ENCODE data around the gene PRXL2B. TPM values are rescaled to one million over a fixed set of nuclear protein-coding genes. Genes with fewer than 3 reads are reported as not detected.

PRXL2B gene
- total RNA-seq, 1 donor from 2014 or later, result 15.3 TPM

DNA sequence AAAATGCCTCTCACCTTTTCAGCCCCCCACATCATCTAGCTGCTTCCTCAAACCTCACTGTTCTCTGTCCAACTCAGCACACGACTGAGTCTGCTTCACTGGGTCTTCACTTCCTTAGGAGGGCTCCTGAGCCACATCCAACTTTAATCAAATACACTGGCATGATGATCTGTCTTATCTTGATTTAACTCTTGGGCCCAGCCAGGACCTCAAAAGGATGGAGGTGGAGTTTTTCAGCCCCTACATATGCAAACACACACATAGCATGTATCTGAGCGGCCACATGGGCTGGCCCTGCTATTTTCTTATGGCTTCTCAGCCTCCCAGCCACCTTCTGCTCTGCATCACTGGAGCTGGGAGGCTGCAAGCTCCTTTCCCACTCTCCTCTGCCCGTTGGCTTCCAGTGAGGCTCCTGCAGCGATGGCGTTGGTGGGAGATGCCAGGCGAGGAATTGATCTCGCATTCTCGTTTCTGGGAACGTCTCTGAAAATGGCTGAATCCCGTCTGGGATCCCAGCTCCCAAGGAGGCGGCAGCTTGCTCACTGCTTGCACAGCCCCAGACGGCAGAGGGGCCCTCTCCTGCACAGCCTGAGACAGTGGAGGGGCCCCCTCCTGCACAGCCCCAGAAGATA, 1.8 kb upstream of the PRXL2B start:
- DNase-seq (ENCODE audit: low read depth), result no peak

DNA sequence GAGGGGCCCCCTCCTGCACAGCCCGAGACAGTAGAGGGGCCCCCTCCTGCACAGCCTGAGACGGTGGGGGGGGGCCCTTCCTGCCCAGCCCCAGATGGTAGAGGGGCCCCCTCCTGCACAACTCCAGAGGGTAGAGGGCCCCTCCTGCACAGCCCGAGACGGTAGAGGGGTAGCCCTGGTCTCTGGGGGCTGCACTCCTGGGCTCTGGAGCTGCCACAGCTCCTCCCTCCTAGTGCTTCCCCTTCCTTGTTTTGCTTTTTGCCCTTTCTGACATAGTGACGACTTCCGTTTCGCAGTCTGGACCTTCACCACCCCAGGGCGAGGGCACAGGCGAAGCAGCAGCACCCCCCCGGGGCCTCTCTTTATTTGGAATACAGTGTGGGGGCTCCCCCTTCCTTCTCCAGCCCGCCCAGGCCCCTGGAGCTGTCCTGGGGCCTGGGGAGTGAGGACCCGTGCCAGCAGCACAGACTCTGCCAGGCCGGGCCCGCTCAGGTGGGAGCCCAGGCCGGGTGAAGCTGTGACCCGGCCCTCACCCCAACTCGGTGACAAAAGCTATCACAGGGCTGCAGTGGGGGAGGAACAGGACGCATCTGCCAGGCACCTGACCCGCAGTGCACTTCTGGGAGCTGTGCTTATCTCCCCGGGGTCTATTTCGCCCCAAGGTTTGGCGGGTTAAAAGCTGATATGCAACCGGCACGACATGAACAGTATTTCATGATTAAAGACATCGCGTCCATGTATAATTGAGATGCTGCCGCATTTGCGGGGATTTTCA, 1.1 kb upstream of the PRXL2B start:
- peak; percentile 52 for DNase-seq (ENCODE audit: low read depth)

DNA sequence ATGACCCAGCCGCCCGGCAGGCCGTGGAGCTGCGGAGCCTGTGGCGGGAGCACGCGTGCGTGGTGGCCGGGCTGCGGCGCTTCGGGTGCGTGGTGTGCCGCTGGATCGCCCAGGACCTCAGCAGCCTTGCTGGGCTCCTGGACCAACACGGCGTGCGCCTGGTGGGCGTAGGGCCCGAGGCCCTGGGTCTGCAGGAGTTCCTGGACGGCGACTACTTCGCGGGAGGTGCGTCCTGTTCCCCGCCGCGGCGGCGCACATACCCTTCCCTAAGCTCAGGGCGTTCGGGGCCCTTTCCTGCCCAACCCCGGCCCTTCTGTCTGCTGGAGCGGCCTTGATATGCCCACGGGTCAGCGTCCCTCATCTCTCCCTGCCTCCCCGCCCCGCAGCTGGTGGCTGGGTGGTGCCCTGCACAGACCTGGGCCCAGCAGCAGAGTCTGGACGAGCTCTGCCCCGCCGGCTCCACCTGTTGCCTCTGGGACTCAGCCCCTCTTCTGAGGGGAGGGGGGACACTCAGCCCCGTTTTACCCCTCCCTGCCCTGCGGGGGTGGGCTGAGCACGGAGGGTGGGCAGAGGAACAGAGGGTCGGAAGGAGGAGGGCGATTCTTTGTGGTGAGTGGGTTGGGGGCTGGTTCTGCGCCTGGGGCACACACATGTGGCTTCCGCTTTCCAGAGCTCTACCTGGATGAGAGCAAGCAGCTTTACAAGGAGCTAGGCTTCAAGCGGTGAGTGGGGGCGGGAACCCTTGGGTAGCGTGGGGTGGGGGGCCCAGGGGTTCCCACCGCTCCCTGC, 688 bp downstream of the PRXL2B start:
- no peak for DNase-seq (ENCODE audit: low read depth)

DNA sequence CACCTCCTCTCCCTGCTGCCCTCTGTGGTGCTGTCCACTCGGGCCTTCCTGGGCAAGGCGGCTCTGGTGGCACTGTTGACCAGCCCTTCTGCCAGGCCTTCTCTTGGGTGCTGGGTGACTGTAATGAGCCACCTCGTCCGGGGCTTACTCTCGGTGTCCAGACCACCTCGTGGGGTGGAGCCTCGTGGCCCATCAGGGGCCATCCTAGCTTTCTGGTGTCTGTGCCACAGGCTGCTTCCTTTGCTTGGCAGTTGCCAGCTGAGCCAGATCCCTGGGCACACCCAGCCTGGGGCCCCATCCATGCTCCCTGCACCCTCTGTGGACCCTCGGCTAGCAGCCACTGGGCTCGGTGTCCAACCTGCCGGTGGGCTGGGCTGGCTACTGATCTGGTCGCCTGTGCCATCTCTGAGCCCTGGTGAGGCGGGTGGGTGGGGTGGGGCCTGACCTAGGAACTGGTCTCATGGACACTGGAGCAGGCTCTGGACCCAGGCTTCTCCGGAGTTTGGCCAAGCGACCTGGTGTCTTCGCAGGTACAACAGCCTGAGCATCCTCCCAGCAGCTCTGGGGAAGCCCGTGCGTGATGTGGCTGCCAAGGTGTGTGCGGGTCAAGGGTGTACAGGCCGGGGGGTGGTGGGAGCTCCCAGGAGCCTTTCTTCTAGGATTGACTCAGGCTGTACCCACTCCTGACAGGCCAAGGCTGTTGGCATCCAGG, 1.4 kb downstream of the PRXL2B start:
- no peak for DNase-seq (ENCODE audit: low read depth)

DNA sequence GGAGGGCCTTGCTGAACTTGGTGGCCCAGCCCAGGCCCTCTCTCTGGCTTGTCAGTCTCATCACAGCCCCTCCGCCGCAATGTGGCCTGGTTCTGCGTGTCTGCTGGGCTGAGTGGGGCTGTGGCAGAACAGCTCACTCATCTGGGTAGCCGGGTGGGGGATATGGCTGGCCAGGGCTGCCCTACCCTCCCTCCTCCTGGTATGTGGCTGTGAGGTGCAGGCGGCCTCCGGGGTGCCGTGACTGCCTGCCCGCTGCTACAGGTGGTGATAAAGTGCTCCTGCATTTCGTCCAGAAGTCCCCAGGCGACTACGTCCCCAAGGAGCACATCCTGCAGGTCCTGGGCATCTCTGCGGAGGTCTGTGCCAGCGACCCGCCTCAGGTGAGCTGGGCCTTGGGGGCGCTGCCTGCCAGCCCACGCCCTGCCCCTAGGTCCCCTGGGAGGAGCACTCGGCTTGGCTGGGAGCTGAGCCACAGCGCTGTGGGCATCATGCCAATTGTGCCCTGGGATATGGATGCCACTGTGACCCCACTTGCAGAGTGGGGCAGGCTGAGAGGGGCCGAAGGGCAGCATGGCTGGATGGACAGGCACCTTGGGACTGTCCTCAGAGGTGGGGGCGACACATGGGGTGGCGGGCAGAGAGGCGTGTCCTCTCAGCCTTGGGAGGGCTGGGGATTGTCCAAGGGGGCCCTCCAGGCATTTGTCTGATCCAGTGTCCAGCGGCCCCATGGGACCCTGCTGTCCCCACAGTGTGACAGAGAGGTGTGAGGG, 2.3 kb downstream of the PRXL2B start:
- DNase-seq (ENCODE audit: low read depth), result no peak

DNA sequence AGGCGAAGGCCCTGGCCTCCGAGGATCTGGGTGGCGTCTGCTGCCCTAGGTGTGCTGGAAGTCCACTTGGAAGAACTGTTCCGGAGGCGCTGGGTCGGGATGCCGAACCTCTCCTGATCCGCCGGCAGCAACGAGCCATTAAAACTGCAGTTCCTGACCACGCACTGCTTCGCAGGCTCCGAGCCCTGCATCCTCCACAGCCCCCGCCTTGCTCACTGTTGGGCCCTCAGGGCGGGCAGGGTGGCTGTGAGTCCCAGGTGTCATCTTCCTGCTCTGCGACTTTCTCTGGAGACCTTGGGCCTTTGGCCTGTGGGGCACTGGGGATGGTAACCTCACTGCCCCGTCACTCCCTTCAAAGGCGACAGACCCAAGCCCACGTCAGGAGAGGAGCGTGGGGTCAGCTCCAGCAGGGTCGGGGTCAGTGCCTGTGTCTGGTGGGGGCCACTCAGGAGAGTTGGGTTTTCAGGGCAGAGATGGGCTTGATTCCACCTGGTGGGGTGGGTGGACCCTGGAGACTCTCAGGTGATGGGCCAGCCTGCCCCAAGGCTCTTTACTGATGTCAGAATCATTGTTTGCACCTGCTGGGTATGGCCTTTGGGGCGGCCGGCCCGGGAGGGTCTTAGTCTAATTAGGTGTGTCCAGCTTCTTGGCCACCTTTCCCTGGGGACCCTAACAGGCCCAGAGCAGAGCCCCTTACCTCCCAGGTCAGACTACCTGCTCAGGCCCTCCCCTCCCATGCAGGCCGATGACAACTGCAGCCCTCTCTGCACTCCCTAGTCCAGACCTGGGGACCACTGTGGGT, 3.1 kb downstream of the PRXL2B start:
- no peak for DNase-seq (ENCODE audit: low read depth)

DNA sequence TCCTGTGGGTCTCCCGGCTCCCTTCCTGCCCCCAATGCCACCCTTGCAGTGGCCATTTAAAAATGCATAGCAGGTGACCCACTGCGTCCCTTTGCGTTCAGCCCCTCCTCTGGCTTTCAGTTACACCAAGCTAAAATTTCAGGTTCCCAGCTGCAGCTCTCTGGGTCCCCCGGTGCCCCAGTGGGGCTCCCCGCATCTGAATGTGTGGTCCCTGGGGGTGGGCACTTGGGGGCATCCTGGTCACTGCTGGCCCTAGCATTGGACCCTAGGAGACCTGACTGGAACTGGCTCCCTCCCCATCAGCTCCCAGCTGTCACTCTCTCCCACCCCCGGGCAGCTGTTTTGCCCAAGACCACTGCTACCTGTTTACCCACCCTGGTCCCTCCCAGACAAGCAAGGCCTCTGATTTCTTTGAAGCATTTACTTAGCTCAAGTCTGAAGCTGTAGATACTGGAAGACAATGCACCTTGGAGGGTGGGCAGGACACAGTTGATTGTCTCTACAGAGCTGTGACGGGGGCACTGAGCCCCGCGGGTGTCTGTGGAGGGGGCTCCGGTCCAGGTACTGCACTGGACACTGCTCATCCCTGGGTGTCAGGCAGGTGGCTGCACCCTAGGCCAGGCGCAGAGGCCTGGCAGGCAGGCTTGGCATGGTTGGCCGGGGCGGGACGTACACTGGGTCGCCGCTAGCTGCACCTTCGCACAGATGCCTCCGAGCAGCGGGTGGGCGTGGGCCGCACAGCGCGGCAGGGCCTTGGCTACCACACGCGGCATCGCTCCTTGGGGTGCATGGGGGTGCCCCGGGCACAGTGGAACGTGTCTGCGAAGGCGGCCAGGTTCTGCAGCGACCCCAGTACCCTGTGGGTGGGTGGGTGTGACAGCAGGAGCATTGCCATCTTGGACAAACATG, 3.9 kb downstream of the PRXL2B start:
- no peak for DNase-seq (ENCODE audit: low read depth)

DNA sequence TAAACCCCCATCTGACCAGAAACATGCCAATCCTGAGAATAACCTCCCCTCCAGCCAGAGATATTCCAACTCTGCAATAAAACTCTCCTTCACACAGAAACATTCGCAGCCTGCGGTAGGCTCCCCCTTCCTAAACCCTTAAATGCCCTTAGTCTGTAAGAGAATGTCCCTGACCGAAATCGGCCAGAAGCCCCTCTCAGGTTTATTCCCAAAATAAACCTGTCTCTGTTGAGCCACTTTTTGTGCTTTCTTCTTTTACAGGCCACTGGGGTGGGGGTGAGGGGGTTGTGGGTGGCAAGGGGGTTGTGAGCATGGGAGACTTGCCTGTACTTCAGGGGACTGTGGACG, 4.6 kb downstream of the PRXL2B start:
- DNase-seq (ENCODE audit: low read depth), result no peak

DNA sequence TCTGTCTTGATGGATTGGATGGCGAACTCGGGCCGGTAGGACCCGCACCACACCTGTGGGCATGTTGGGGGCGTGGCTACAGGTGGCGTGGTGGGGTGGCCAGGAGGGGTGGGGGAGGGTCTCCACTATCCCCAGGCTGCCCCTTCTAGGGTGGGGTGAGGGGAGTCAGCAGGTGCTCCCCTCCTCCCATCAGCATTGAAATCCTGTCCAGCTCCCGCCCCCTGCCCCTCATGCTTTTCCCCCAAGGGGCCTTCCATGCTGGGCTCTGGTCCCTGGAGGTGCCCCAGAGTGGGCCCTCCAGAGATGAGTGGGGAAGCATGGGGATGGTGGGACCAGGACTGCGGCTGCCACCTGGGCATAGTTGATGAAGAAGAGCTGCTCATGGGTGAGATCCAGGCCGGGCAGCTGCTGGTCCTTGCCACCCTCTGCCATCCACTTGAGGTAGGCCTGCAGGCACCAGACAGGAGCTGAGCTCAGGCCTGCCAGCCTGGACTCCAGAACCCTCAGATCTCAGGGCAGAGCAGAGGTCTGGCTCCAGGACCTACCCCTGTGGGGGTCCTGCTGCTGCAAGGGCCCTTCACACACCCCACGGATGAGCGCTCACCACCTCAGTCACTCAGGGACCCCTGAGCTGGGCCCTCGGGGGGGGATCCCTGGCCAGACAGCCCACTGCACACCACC, 5.1 kb downstream of the PRXL2B start:
- DNase-seq (ENCODE audit: low read depth), result no peak

DNA sequence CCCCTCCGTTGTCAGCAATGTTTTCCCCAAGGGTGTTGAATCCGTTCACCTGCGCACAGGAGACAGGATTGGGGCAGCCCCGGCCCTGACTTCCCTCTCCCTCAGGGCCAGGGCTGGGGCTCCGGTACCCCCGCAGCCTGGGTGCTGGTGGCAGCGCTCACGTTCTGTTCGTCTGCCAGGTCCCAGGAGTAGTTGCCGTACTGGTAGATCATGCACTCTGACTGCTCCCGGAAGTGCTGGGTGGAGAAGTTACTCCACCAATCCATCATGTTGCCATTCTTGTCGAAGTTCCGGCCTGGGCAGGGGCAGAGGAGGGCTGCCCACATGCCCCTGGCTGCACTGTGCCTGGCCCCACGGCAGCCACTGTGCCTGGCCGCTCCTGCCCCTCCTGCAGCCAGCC, 6.1 kb downstream of the PRXL2B start:
- DNase-seq (ENCODE audit: low read depth), result no peak

DNA sequence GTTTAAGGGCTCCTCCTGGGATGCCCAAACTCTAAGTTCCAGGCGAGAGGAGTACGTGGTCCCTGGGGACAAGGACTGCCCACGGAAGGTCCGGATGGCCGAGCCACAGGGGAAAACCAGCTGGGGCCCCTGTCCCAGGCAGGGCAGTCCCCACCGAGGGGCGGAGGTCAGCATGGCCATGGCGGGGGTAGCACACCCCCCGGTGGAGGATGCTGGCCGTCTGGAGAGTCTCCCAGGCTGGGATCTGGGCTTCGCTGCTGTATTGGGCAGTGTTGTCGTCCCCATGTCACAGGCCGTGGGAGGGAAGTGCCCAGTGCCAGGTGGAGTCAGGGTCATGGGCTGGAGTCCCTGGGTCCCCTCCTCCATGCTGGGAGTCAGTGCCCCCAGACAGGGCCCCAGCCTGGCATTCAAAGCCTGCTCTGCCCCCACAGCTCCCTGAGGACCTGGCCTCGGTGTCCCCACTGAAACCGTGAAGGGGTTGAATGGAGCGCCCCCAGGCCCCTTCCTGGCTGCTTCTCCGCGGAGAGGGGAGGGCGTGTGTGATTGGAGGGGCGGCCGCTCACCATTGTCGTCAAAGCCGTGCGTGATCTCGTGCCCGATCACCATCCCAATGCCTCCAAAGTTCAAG, 6.8 kb downstream of the PRXL2B start:
- DNase-seq (ENCODE audit: low read depth), result no peak

DNA sequence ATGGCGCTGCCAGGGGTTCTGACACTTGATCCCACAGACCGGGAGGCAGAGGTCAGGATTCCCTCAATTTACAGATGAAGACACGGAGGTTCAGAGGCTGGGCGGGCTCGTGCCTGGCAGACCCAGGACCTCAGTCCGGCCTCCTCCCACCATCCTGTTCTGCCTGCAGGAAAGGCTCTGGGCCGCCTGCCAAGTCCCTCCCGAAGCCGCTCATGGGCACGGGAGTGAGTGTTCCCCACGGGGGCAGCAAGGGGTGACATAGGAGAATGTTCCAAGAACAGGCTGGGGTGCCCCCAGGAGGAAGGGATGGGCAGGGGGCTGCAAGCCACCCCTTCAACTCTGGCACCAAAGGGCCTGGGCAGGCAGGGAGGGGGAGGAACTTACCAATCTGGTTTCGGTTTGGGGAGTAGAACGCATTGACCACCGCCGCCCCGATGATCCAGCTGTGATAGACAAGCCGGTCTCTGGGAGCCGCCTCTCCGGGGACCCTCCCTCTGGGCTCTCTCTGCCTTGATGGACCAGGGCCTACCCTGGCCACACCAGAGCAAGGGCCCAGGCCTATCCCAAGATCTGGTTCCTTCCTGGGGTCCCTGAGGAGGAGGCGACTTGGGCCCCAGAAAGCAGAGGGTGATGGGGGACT, 7.5 kb downstream of the PRXL2B start:
- DNase-seq (ENCODE audit: low read depth), result peak; percentile 18

DNA sequence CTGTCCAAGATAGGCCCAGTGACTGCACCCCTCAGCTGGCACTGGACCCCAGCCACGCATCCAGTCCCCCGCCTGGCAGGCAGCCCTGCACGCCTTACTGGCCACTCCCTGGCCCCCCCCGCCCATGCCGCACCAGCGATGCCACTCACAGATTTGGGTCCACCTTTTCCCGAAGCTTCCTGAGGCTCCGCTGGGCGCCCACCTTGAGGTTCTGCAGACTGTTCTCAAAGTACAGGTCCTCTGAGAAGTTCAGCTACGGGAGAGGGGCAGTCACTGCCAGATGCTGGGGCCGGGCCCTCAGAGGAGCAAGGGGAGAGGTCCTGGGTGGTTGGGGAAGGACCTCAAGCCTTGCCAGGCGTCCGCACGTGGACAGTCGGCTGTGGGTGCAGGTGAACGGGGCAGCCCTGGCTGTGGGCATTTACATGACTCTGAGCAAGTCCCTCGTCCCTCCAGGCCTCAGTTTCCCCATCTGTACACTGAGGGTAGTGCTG, 8.1 kb downstream of the PRXL2B start:
- DNase-seq (ENCODE audit: low read depth), result no peak

DNA sequence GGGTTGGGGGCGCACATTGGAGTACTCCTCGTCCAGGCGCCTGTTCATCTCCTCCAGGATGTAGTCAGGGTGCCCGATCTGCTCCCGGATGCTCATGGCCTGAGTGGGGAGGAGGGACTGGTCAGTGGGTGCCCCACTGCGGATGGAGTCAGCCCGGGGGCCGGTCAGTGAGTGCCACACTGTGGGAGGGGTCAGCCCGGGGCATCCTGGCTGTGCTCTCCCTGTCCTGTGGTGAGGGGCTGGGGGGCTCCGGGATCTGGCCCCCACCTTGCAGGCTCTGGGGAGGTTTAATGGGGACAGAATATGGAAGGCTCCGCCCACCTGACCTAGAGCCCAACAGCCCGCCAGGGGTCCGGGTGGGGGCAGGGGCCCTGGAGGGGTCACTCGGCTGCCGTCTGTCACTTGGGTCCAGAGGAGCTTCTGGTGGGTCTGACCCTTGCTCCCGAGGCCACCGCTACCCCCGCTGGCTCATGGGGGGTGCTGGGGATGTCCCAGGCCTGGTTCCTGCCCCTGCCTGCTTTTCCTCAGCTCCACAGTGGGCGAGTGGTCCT, 8.8 kb downstream of the PRXL2B start:
- DNase-seq (ENCODE audit: low read depth), result no peak

DNA sequence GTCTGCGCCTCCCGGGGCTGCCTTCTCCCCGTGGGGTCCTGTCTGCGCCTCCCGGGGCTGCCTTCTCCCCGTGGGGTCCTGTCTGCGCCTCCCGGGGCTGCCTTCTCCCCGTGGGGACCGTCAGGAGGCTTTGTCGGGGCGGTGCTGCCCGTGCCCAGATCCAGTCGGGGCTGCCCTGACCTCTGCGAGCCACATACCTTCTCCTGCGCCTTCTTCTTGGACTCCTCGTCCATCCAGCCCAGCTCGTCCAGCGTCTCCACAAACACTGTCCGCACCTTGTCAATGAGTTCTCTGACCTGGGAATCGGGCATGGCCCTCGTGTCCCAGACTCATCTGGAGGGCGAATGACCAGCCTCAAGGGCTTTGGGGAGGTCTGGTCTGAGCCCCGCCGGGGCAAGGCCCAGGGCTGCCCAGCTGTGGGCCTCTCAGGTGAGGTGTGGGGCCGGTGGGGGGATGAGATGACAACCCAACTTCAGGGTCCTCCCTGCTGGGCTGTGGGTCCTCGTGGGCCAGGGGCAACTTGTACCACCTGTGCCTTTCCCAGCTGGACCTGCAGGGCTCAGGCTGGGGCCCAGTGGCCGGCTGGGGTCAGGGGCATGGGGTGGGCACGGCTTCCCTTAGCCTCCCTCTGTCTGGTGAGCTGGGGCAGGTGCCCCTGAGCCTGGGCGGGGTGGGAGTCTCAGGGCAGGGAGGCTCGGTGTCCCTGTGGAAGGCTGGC, 9.4 kb downstream of the PRXL2B start:
- DNase-seq (ENCODE audit: low read depth), result no peak
